Left lung (tissue), 10 donors: ENCODE results near the gene CD59. TPM values are rescaled to one million over a fixed set of nuclear protein-coding genes. Genes with fewer than 3 reads are reported as not detected.
"Not testable (repeated sequence)": the region's sequence is repeated elsewhere in the genome, so short reads cannot be mapped to it uniquely, and the experiment has no call there.

ENCODE experiments used
- ATAC-seq: fragments of 200-7000 bp; cut with Tn5 transposase; one replicate; pipeline ENCODE4 v1.9.1; 2020; ENCODE audit warnings: moderate library complexity
- DNase-seq, 4 donors: peaks; one replicate each; pipeline ENCODE4 v3.0.0-alpha.2; 2013 to 2020
- H3K27ac ChIP-seq, 2 donors: fragments of 200-600 bp; sonication (generic) in 1 of 2; one replicate each; pipeline versions ENCODE4 v1.5.0 to v1.8.0; 2020 to 2021
- H3K27me3 ChIP-seq, 2 donors: fragments of 200-600 bp; sonication (generic) in 1 of 2; one replicate each; pipeline versions ENCODE4 v1.5.0 to v1.8.0; 2020 to 2021
- H3K36me3 ChIP-seq, 2 donors: fragments of 200-600 bp; sonication (generic) in 1 of 2; one replicate each; pipeline versions ENCODE4 v1.5.0 to v1.8.0; 2020 to 2021
- H3K4me1 ChIP-seq, 2 donors: fragments of 200-600 bp; one replicate each; pipeline ENCODE4 v1.8.0; 2021
- H3K4me3 ChIP-seq, 2 donors: fragments of 200-600 bp; sonication (generic) in 1 of 2; one replicate each; pipeline versions ENCODE4 v1.5.0 to v1.8.0; 2020 to 2021; ENCODE audit warnings: mild to moderate bottlenecking in 1 of 2
- H3K9me3 ChIP-seq, 2 donors: fragments of 200-600 bp; sonication (generic) in 1 of 2; one replicate each; pipeline versions ENCODE4 v1.5.0 to v1.8.0; 2020 to 2021
- intact Hi-C, 2 donors: fragments of 100-400 bp; cut with DNase I; formaldehyde crosslinking; loops; one replicate each; pipeline versions ENCODE4 v1.11.2 to v1.14.2; 2022
- polyA plus RNA-seq, 6 donors: library from polyadenylated mRNA; unstranded; fragments of 120-200 nt; gene quantifications; one replicate each; pipeline ENCODE4 v1.2.1, GENCODE V29; 2013; ENCODE audit not compliant: insufficient read length in 6 of 6
- total RNA-seq, 2 donors: library from RNA; stranded (reverse); fragmentation: NEBNext Ultra II Directional; extraction: Animal tissue kit (Norgen Biotek cat#: 25700); gene quantifications; one replicate each; pipeline ENCODE4 v1.2.1, GENCODE V29; 2021
- TF ChIP-seq, protein P1 (sequence below), 2 donors: fragments of 200-600 bp; sonication (generic) in 1 of 2; IDR thresholded peaks; one replicate each; pipeline versions ENCODE4 v1.5.0 to v1.8.0; 2021; ENCODE audit warnings: antibody characterized with exemption in 2 of 2
- donor health status: DM: no; HTN: yes; CAD: no.
- donor health status: DM: no; HTN: no; CAD: no.

CD59 gene
- total and polyA plus RNA-seq, 8 donors = 190 to 1,244 (median 226) TPM

DNA sequence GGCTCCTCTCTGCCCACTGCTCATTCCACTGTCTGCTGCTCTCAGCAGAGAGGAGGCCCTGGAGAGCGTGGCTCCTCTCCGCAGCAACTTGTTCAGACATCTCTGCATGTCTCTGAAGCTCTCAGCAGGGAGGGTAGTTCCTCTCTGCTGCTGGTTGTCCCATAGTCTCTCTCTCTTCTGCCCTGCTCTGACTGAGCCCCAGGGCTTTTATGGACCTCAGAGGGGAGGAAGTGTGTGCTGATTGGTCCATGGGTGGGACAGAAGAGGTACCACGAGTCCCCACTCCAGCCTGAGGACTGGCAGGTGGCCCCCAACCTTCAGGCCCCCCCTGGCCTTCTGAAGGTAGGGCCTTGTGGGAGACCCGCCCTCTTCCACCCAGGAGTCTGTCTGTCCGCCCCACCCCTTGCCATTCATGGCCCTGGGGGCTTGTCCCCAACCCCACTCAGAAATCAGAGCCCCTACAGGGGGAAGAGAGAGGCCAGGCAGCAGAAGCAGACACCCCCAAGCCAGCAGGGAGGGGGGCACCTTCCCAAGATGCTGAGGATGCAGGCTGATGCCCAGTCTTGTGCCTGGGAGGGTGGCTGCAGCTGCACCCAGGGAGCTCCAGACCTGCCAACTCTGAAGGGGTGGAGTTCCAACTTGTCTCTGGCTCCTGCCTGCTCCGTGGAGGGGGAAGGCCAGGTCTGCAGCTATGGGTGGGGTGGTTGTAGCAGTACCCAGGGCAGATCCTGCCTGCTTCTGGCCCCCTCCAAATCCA lies 70.7 kb downstream of the CD59 start:
- TF ChIP-seq, protein P1, sequence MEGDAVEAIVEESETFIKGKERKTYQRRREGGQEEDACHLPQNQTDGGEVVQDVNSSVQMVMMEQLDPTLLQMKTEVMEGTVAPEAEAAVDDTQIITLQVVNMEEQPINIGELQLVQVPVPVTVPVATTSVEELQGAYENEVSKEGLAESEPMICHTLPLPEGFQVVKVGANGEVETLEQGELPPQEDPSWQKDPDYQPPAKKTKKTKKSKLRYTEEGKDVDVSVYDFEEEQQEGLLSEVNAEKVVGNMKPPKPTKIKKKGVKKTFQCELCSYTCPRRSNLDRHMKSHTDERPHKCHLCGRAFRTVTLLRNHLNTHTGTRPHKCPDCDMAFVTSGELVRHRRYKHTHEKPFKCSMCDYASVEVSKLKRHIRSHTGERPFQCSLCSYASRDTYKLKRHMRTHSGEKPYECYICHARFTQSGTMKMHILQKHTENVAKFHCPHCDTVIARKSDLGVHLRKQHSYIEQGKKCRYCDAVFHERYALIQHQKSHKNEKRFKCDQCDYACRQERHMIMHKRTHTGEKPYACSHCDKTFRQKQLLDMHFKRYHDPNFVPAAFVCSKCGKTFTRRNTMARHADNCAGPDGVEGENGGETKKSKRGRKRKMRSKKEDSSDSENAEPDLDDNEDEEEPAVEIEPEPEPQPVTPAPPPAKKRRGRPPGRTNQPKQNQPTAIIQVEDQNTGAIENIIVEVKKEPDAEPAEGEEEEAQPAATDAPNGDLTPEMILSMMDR (IDR thresholded peaks at IDR 0.05) = no peak

GRCh38 chr11:33664827-33665226 lies 71.4 kb downstream of the CD59 start:
- Histone ChIP-seq H3K27me3 (no peaks in the 10 kb centered on the region), H3K4me1 (no peaks in the 10 kb centered on the region), H3K9me3 (no peaks in the 10 kb centered on the region), H3K36me3 (no peaks in the 10 kb centered on the region), H3K4me3 (no peak overlapping the region), H3K27ac (no peak overlapping the region)
- no peak for DNase-seq
- no peak for ATAC-seq
- TF ChIP-seq, protein P1 (IDR thresholded peaks at IDR 0.05) = no peak
- intact Hi-C loops = no loop called here

More for the DNA sequence above, 70.7 kb downstream of the CD59 start:
- no peaks in the 10 kb centered on the region for H3K9me3 ChIP-seq
- DNase-seq (no peak), ATAC-seq (no peak)
- no peaks in the 10 kb centered on the region for H3K36me3 ChIP-seq
- H3K4me1 ChIP-seq = no peaks in the 10 kb centered on the region
- intact Hi-C loops = no loop called here
- no peak overlapping the region for H3K4me3 ChIP-seq
- no peaks in the 10 kb centered on the region for H3K27me3 ChIP-seq
- no peak overlapping the region for H3K27ac ChIP-seq

DNA sequence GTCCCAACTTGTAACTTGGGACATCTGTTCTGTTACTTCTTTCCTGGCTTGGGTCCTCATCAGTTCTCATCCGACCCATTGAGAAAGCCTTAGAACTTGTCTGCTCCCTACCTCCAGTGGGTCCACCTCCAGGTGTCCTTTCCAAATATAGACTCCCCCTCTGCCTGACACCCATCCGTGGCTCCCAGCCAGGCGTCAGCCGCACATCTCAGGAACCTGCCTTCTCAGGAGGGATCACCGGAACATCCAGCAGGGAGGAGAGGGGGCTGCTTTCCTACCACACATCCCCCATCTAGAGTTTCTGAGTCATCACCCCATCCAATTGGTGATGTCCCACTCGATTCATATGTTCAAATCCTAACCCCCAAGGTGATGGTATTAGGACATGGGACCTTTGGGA lies 72.1 kb downstream of the CD59 start:
- Histone ChIP-seq H3K9me3 (no peaks in the 10 kb centered on the region), H3K27ac (no peak overlapping the region), H3K4me3 (no peak overlapping the region), H3K36me3 (no peaks in the 10 kb centered on the region), H3K4me1 (no peaks in the 10 kb centered on the region), H3K27me3 (no peaks in the 10 kb centered on the region)
- TF ChIP-seq, protein P1 (IDR thresholded peaks at IDR 0.05) = no peak
- ATAC-seq (no peak), DNase-seq (no peak)
- intact Hi-C loops = no loop called here

DNA sequence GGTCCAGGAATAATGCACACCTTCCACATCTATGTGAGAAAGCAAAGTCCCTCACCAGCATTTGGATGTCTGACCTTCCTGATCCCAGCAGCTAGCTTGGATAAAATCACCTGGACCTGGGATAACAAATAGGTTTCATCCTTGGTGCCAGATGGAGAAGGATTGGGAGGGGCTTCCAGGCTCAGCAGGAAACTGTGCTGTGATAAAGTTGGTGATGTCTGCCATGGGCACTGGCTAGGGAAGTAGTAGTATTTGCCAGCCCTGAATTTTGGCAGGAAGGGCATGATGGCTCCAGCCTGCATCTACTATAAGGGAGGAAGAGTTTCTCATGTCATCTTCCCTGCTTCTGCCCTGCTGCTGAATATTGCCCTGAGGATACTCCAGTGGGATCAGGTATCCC lies 73.1 kb downstream of the CD59 start:
- ATAC-seq (no peak), DNase-seq (no peak)
- Histone ChIP-seq H3K4me3 (no peak overlapping the region), H3K27me3 (no peaks in the 10 kb centered on the region), H3K4me1 (no peaks in the 10 kb centered on the region), H3K9me3 (no peaks in the 10 kb centered on the region), H3K36me3 (no peaks in the 10 kb centered on the region), H3K27ac (no peak overlapping the region)
- TF ChIP-seq, protein P1 (IDR thresholded peaks at IDR 0.05) = no peak
- intact Hi-C loops = no loop called here

DNA sequence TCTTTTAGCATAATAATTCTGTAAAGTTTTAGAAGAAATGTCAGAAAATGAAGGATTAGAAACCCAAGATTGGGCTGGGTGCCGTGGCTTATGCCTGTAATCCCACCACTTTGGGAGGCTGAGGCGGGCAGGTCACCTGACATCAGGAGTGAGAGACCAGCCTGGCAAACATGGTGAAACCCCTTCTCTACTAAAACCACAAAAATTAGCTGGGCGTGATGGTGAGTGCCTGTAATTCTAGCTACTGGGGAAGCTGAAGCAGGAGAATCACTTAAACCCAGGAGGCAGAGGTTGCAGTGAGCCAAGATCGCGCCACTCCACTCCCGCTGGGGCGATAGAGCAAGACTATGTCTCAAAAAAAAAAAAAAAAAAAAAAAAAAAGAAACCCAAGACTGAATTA lies 74.7 kb downstream of the CD59 start:
- H3K4me1 ChIP-seq, intact Hi-C loops, ATAC-seq, DNase-seq, H3K9me3 ChIP-seq, H3K27ac ChIP-seq, H3K27me3 ChIP-seq, H3K4me3 ChIP-seq, H3K36me3 ChIP-seq: not testable (repeated sequence)

DNA sequence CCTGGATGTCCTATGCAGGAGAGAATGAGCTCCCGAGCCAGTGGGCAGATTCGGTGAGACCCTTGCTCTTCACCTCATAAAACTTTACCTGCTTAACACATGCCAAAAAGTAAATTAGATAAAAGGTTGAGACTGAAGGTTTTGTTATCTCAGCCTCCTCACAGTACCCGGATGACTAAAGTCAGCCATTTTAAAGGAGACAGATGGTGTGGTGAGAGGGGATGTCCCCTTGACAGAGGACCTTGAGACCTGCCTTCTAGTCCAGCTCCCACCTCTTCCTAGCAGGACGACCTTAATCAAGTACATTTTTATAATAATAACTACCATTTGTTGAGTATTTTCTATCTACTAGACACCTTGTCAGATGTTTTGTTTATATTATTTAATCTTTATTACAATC lies 75.3 kb downstream of the CD59 start:
- DNase-seq (no peak), ATAC-seq (no peak)
- Histone ChIP-seq H3K36me3 (no peaks in the 10 kb centered on the region), H3K27me3 (no peaks in the 10 kb centered on the region), H3K4me1 (no peaks in the 10 kb centered on the region), H3K4me3 (no peak overlapping the region), H3K9me3 (no peaks in the 10 kb centered on the region), H3K27ac (no peak overlapping the region)
- intact Hi-C loops = no loop called here
- TF ChIP-seq, protein P1 (IDR thresholded peaks at IDR 0.05) = no peak
